ENCODE measurements around the gene LCK.

LCK gene

DNA sequence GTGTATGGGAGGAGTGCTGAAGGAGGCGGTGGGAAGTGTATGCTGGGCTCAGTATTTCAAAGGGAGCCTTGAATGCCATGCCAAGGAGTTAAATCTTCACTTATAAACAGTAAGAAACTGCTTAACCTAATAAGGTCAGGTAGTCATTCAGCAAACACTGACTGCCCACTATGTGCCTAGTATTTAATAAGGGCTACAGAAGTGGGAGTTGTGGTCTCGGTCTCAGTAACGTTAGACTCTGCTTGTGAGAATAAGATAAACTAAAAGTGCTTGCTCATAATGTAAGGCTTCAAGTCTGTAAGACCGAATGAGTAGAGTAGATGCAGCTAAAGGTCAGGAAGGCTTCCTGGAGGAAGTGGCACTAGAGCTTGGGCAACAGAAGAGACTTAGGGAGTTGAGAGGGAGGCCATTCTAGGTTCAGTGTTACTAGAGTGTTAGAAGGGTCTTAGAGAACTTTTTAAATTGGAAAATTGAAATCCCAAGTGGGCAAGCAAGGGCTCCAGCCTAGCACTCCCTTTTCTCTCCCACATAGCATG is 78.9 kb downstream of the LCK start:
- no peak for DNase-seq

DNA sequence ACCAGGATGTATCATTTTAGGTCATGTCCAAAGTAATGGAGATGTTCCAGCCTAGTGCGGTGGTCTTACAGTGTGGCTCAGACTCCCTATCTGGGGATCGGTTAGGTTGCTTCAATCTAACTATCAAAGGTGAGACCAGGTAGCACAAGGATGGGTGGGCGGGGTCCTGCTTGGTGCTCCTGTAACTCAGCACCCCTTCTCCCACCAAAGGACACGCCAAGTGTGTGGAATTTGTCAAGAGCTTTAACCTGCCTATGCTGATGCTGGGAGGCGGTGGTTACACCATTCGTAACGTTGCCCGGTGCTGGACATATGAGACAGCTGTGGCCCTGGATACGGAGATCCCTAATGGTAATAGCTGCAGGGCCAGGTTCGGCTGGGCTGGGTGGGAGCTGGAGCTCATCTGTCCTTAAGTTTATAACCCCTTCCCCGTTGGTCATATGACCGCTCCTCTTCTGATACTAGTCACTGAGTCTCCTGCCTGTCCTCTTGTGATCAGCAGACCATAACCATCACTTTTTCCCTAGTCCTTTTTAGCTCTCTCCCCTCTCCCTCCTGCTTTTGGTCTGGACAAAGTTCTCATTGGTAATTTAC is 79.6 kb downstream of the LCK start:
- no peak for DNase-seq

DNA sequence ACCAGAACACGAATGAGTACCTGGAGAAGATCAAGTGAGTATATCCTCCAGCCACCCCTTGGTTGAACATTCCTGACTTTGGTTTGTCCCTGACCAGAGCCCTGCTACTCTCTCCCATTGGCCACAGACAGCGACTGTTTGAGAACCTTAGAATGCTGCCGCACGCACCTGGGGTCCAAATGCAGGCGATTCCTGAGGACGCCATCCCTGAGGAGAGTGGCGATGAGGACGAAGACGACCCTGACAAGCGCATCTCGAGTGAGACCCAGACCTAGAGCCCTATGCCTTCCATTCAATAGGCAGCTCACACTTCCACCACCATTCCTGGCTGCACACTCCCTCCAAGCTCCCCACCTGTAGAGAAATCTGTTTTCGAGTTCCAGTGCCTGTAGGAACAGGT is 80.5 kb downstream of the LCK start:
- DNase-seq, result no peak

DNA sequence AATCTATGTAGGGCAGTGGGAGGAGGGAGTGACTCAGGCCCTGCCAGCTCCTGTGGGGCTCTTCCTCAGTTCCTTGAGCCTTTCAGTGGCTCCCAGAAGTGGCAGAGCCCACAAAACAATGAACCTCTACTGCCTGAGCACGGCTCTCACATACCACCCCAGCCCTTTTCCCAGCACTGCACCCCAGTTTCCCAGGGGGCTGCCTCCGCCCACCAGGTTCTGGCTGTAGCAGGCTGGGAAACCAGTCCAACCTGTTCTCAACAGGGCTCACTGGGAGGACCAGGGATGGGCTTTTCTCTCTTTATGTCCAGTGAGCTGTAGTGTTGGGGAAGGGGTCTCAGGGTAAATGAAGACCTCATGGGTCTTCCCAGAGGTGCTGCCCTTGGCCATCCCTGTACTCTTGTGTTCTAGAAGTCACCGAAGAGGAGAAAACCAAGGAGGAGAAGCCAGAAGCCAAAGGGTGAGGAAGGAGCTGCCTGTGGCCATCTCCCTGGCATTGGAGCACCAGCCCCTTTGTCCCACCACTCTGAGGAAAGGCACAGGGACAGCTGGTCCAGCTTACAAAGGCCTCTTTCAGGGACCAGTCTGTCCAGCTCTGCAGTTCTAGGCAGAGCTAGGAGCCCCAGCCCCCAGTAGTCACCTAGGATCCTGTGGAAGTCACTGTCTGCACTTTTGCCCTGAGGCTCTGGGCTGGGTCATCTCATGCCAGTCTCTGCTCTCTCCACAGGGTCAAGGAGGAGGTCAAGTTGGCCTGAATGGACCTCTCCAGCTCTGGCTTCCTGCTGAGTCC is 81.4 kb downstream of the LCK start:
- no peak for DNase-seq

DNA sequence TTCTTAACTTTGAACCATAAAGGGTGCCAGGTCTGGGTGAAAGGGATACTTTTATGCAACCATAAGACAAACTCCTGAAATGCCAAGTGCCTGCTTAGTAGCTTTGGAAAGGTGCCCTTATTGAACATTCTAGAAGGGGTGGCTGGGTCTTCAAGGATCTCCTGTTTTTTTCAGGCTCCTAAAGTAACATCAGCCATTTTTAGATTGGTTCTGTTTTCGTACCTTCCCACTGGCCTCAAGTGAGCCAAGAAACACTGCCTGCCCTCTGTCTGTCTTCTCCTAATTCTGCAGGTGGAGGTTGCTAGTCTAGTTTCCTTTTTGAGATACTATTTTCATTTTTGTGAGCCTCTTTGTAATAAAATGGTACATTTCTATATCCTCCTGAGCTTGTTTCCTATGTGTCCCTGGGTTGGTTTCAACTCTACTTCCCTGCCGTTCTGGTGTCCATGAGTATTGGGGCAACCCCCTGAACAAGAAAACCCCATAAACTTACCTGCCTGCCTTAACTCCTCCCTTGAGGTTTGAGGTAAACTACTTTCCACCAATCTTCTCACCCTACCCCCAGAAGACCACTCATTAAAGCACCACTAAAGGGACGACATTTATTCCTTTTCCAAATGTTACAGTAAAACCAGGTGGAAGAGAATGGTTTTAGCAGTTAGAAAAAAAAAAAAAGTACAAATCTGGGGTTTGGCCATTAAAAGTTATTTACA is 82.3 kb downstream of the LCK start:
- DNase-seq, result no peak

DNA sequence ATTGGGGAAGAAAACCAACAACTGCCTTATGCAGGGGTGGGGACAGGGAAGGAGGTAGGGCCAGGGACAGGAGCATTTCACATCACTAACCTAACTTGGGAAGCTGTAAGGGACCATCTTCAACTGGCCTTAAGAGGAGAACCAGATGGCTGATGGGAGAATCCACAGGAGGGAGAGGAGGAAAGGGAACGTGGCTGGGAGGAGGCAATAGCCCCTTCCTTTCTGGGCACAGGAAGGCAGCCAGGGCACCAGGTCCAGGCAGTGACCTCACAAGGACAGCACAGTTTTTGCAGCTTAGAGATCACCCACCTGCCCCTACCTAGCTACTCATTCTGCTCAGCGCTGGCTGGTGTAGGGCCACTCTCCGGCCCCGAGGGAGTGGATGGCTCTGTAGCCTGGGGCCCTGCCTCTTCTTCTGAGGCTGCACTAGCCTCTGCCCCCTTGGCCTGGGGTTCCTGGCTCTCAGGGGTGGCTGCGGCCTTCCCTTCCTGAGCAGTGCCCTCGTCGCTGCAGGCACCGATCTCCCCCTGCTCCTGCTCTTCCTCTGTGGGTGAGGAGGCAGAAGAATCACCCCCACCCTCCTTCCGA is 83.3 kb downstream of the LCK start:
- DNase-seq, result no peak

DNA sequence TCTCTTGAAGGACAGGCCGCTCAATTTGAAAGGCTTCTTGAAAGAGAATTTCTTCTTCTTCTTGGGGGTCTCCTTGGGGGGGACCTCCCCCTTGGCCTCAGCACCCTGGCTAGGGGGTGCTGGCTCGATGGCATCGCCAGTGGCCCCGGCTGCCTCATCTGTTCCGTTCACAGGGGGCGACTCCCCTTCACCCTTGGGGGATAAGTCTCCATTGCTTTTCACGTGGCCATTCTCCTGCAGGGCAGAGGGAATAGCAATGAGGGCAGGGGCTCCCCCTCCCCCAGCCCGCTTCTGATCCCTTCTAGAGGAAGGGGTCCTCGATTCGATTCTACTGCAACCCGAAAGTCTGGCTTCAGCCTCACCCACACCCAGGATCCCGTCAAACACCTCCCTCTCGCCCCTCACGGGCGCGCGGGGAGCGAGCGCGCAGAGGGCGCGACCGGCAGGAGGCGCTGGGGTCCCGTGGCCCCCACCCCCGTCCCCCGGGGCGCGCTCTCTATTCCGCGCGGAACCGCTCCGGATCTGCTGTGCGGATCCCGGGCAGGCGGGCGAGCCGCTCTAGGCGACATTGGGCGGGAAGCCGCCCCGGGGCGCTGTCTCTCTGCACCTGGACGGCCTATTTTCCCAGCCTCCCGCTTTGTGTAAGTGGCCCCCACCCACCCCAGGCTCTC is 83.9 kb downstream of the LCK start:
- peak; percentile 62 for DNase-seq

DNA sequence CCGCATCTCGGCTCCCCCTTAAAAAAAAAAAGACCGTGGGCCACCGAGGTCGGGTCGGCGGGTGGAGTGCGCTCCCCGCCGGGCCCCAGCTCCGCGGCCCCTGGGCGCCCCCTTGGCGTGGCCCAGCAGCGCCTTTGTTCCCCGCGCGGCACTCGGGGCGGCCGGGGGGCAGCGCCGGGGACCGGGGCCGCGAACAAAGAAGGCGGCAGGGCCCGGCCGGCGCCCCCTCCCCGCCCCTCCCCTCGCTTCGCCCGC is 84.4 kb downstream of the LCK start:
- no peak for DNase-seq

Measured in effector CD8-positive, alpha-beta T cell (primary cell).